ENCODE measurements around the gene CUBN. TPM values are rescaled to one million over a fixed set of nuclear protein-coding genes. Genes with fewer than 3 reads are reported as not detected.

CUBN gene
- total RNA-seq, 3 donors from 2014 or later (not counting 1 experiment from before 2014, with no cell fraction given) = 4.7 to 5.6 (median 5.1) TPM

DNA sequence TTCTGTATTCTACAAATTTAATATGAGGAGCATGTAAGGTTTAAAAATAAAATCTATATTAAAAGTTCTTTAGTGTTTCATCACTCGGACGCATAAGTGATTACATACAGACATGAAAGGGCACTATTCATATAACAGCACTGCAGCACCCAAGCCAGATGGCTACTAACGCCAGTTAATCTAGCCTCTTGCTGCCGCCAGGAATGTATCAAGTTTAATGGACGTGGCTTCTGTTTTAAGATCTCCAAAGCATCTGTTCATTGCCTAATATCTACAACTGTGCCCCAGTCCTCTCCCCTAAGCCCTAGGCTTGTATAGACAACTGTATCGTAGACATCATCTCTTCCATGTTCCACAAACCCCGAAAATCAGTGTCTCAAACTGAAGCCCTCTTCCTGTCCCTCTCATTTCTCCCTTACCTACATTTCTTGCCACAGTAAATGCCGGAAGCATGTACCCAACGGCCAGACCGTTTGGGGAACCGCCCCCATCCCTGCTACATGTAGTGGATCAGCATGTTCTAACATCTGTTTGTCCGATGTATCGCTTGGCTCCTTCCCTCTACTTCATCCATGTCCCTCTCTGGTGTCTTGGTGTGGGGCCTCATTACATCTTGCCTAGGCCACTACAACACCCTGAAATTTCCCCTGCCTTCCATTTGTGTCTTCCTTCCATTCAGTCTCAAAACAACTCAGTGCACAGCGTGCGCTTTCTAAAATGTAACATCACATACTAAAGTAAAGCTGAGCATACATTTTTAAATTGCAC lies 164.9 kb downstream of the CUBN start:
- no peak overlapping the region for H3K4me3 ChIP-seq (ENCODE audit: low read length)
- no peaks in the 10 kb centered on the region for H3K36me3 Mint-ChIP-seq
- H3K9me3 ChIP-seq (ENCODE audit: control insufficient read depth, insufficient read depth, low read length) = no peaks in the 10 kb centered on the region
- H3K4me1 Mint-ChIP-seq = no peaks in the 10 kb centered on the region
- no peaks in the 10 kb centered on the region for H3K27me3 ChIP-seq (ENCODE audit: control insufficient read depth, insufficient read depth, low read length)
- H3K36me3 ChIP-seq (ENCODE audit: control insufficient read depth, insufficient read depth, low read length) = no peaks in the 10 kb centered on the region
- WGBS (ENCODE audit: insufficient coverage) = 95% methylated on average over 15 of the region's 15 CpGs
- peaks cover 0 to 4% of the 10 kb centered on the region in 2 donors for H3K27me3 Mint-ChIP-seq (ENCODE audit: low read depth in 2 of 2)
- no peaks in the 10 kb centered on the region for H3K9me3 Mint-ChIP-seq
- no peaks in the 10 kb centered on the region for H3K4me1 ChIP-seq (ENCODE audit: control insufficient read depth, insufficient read depth, low read length)
- intact Hi-C loops (cut with micrococcal nuclease) = no loop called here
- H3K27ac ChIP-seq (ENCODE audit: low read length) = no peak overlapping the region
- DNase-seq = no peak
- H3K27ac Mint-ChIP-seq = no peak overlapping the region
- no peak for ATAC-seq
- no peak overlapping the region for H3K4me3 Mint-ChIP-seq
- TF ChIP-seq, protein P1, sequence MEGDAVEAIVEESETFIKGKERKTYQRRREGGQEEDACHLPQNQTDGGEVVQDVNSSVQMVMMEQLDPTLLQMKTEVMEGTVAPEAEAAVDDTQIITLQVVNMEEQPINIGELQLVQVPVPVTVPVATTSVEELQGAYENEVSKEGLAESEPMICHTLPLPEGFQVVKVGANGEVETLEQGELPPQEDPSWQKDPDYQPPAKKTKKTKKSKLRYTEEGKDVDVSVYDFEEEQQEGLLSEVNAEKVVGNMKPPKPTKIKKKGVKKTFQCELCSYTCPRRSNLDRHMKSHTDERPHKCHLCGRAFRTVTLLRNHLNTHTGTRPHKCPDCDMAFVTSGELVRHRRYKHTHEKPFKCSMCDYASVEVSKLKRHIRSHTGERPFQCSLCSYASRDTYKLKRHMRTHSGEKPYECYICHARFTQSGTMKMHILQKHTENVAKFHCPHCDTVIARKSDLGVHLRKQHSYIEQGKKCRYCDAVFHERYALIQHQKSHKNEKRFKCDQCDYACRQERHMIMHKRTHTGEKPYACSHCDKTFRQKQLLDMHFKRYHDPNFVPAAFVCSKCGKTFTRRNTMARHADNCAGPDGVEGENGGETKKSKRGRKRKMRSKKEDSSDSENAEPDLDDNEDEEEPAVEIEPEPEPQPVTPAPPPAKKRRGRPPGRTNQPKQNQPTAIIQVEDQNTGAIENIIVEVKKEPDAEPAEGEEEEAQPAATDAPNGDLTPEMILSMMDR (IDR thresholded peaks at IDR 0.05) = no peak

DNA sequence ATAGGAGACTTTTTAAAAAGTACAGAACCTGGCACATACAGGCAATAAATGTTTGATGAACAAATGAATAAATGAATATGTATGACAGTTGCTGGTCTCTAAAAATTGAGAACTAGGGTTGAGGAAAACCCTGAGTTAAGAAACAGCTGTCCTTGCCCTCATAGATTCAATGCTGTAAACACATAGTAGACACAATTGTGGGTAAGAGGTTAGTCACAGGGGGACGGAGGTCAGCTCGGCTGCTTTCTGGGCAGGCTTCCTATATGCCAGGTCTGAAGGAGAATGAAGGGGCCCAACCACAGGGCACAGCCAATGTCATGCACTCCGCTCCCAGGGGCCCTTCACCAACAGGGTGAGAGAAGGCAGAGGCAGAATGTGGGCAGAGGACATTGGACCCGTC lies 169.1 kb downstream of the CUBN start:
- intact Hi-C loops (cut with micrococcal nuclease) = no loop called here
- Mint-ChIP-seq H3K4me1 (no peaks in the 10 kb centered on the region), H3K36me3 (no peaks in the 10 kb centered on the region), H3K9me3 (no peaks in the 10 kb centered on the region), H3K27me3 (ENCODE audit: low read depth in 2 of 2) (no peaks in the 10 kb centered on the region), H3K27ac (no peak overlapping the region), H3K4me3 (no peak overlapping the region)
- TF ChIP-seq, protein P1 (IDR thresholded peaks at IDR 0.05) = no peak
- no peaks in the 10 kb centered on the region for H3K4me1 ChIP-seq (ENCODE audit: control insufficient read depth, insufficient read depth, low read length)
- H3K27ac ChIP-seq (ENCODE audit: low read length) = no peak overlapping the region
- 92% methylated on average over 4 of the region's 4 CpGs for WGBS (ENCODE audit: insufficient coverage)
- no peak for DNase-seq
- H3K36me3 ChIP-seq (ENCODE audit: control insufficient read depth, insufficient read depth, low read length) = no peaks in the 10 kb centered on the region
- no peaks in the 10 kb centered on the region for H3K27me3 ChIP-seq (ENCODE audit: control insufficient read depth, insufficient read depth, low read length)
- H3K4me3 ChIP-seq (ENCODE audit: low read length) = no peak overlapping the region
- ATAC-seq = no peak
- H3K9me3 ChIP-seq (ENCODE audit: control insufficient read depth, insufficient read depth, low read length) = no peaks in the 10 kb centered on the region

DNA sequence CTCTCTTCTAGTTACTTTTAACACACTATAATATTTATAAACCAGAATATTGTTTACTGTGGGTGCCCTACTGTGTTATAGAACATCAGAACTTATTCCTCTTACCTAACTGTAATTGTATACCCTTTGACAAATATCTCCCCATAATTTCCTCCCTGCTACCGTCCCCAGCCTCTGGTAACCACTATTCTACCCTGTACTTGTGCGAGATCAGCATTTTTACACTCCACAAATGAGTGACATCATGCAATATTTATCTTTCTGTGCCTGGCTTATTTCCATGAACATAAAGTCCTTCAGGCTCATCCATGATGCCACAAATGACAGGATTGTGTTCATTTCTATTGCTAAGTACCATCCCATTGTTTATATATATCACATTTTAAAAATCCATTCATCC lies 172.6 kb downstream of the CUBN start:
- no peak for DNase-seq
- intact Hi-C loops (cut with micrococcal nuclease) = no loop called here
- H3K4me1 Mint-ChIP-seq = no peaks in the 10 kb centered on the region
- no peak overlapping the region for H3K4me3 ChIP-seq (ENCODE audit: low read length)
- H3K27me3 Mint-ChIP-seq (ENCODE audit: low read depth in 2 of 2) = no peaks in the 10 kb centered on the region
- no peak overlapping the region for H3K27ac Mint-ChIP-seq
- no peaks in the 10 kb centered on the region for H3K36me3 ChIP-seq (ENCODE audit: control insufficient read depth, insufficient read depth, low read length)
- H3K4me3 Mint-ChIP-seq = no peak overlapping the region
- no peak for ATAC-seq
- H3K4me1 ChIP-seq (ENCODE audit: control insufficient read depth, insufficient read depth, low read length) = no peaks in the 10 kb centered on the region
- no peaks in the 10 kb centered on the region for H3K9me3 Mint-ChIP-seq
- H3K27me3 ChIP-seq (ENCODE audit: control insufficient read depth, insufficient read depth, low read length) = no peaks in the 10 kb centered on the region
- WGBS (ENCODE audit: insufficient coverage) = 80% methylated on average over 2 of the region's 2 CpGs
- no peak overlapping the region for H3K27ac ChIP-seq (ENCODE audit: low read length)
- TF ChIP-seq, protein P1 (IDR thresholded peaks at IDR 0.05) = no peak
- no peaks in the 10 kb centered on the region for H3K9me3 ChIP-seq (ENCODE audit: control insufficient read depth, insufficient read depth, low read length)
- H3K36me3 Mint-ChIP-seq = no peaks in the 10 kb centered on the region

Measured in natural killer cell (primary cell).